Activated naive CD4-positive, alpha-beta T cell treated with anti-CD3 and anti-CD28 coated beads for 36 hours (primary cell): ENCODE data around the gene PSG11. TPM values are rescaled to one million over a fixed set of nuclear protein-coding genes. Genes with fewer than 3 reads are reported as not detected.
"Not testable (repeated sequence)": the region's sequence is repeated elsewhere in the genome, so short reads cannot be mapped to it uniquely, and the experiment has no call there.

ENCODE experiments used
- CTCF ChIA-PET: fragments of 350-600 bp; sonication (Branson Sonifier 250); formaldehyde crosslinking; loops from one replicate; lab custom pipeline; 2021; ENCODE audit warnings: antibody characterized with exemption; lab: Charles Lee
- DNase-seq: peaks from one replicate; pipeline ENCODE4 v3.0.0-alpha.2; 2020
- H3K27ac Mint-ChIP-seq: one replicate; pipeline ENCODE4 v1.8.0; 2021; ENCODE audit warnings: mild to moderate bottlenecking, mixed read lengths
- H3K27me3 Mint-ChIP-seq: one replicate; pipeline ENCODE4 v1.8.0; 2021; ENCODE audit warnings: low read depth, mixed read lengths
- H3K36me3 Mint-ChIP-seq: one replicate; pipeline ENCODE4 v1.8.0; 2021; ENCODE audit warnings: low read depth, mixed read lengths
- H3K4me1 Mint-ChIP-seq: one replicate; pipeline ENCODE4 v1.8.0; 2021; ENCODE audit warnings: low read depth, mixed read lengths
- H3K4me3 Mint-ChIP-seq: one replicate; pipeline ENCODE4 v1.8.0; 2021; ENCODE audit warnings: mild to moderate bottlenecking, moderate library complexity, mixed read lengths
- H3K9me3 Mint-ChIP-seq: one replicate; pipeline ENCODE4 v1.8.0; 2021; ENCODE audit warnings: mixed read lengths
- intact Hi-C: fragments of 100-400 bp; cut with micrococcal nuclease; formaldehyde crosslinking; loops from one replicate; pipeline ENCODE4 v1.15.1; 2023
- total RNA-seq, 2 experiments: library from RNA; stranded (reverse); gene quantifications; one replicate each; pipeline ENCODE4 v1.2.3, GENCODE V29; 2021

The PSG11 gene
- total RNA-seq, 2 experiments from 2014 or later = not detected

GRCh38 chr19:42982111-42982510, 44.2 kb downstream of the PSG11 start:
- H3K4me1 Mint-ChIP-seq, H3K36me3 Mint-ChIP-seq, H3K9me3 Mint-ChIP-seq, H3K4me3 Mint-ChIP-seq, intact Hi-C loops, CTCF ChIA-PET, H3K27ac Mint-ChIP-seq, DNase-seq, H3K27me3 Mint-ChIP-seq: not testable (repeated sequence)

- CTCF ChIA-PET, H3K36me3 Mint-ChIP-seq, H3K4me3 Mint-ChIP-seq, DNase-seq, intact Hi-C loops, H3K4me1 Mint-ChIP-seq, H3K27me3 Mint-ChIP-seq, H3K9me3 Mint-ChIP-seq, H3K27ac Mint-ChIP-seq: not testable (repeated sequence)
Observed at GRCh38 chr19:42971451-42971850, 54.8 kb downstream of the PSG11 start.

- H3K27me3 Mint-ChIP-seq = peaks cover 3% of the 10 kb centered on the region
- no peak for DNase-seq
- no peak overlapping the region for H3K4me3 Mint-ChIP-seq
- no peaks in the 10 kb centered on the region for H3K36me3 Mint-ChIP-seq
- no peaks in the 10 kb centered on the region for H3K4me1 Mint-ChIP-seq
- CTCF ChIA-PET = no interaction called here
- intact Hi-C loops = no loop called here
- no peak overlapping the region for H3K27ac Mint-ChIP-seq
- no peaks in the 10 kb centered on the region for H3K9me3 Mint-ChIP-seq
Observed at GRCh38 chr19:42965176-42965575, 61.1 kb downstream of the PSG11 start.

- no peak overlapping the region for H3K4me3 Mint-ChIP-seq
- H3K36me3 Mint-ChIP-seq = no peaks in the 10 kb centered on the region
- no peaks in the 10 kb centered on the region for H3K9me3 Mint-ChIP-seq
- H3K27me3 Mint-ChIP-seq = peaks cover 3% of the 10 kb centered on the region
- H3K27ac Mint-ChIP-seq = no peak overlapping the region
- no peak for DNase-seq
- H3K4me1 Mint-ChIP-seq = no peaks in the 10 kb centered on the region
- intact Hi-C loops = no loop called here
- CTCF ChIA-PET = no interaction called here
Observed at GRCh38 chr19:42961119-42961518, 65.2 kb downstream of the PSG11 start.

Other genes with a start within 250 kb of the PSG11 start
- not detected for gene PSG1, start 146.8 kb downstream of the PSG11 start, total RNA-seq
- gene PSG6, start 108.6 kb downstream of the PSG11 start, total RNA-seq = not detected
- not detected for gene PSG7, start 89.3 kb downstream of the PSG11 start, total RNA-seq
- gene PSG2, start 56.2 kb upstream of the PSG11 start, total RNA-seq = not detected
- gene PSG5, start 160.1 kb upstream of the PSG11 start, total RNA-seq = not detected
- not detected for gene PSG4, start 179.2 kb upstream of the PSG11 start, total RNA-seq
- gene PSG9, start 243.1 kb upstream of the PSG11 start, total RNA-seq = not detected